Stimulated activated CD4-positive, alpha-beta T cell treated with anti-CD3 and anti-CD28 coated beads, Interleukin-4, amount 100 ng/mL, for 48 hours (primary cell): Measurements from ENCODE around the gene WDR45.
"Not testable (repeated sequence)": the region's sequence is repeated elsewhere in the genome, so short reads cannot be mapped to it uniquely, and the experiment has no call there.

Source experiments
- DNase-seq, 2 donors: peaks; one replicate each; pipeline ENCODE4 v3.0.0-alpha.2; 2020; ENCODE audit warnings: low read depth in 2 of 2

WDR45 gene

DNA sequence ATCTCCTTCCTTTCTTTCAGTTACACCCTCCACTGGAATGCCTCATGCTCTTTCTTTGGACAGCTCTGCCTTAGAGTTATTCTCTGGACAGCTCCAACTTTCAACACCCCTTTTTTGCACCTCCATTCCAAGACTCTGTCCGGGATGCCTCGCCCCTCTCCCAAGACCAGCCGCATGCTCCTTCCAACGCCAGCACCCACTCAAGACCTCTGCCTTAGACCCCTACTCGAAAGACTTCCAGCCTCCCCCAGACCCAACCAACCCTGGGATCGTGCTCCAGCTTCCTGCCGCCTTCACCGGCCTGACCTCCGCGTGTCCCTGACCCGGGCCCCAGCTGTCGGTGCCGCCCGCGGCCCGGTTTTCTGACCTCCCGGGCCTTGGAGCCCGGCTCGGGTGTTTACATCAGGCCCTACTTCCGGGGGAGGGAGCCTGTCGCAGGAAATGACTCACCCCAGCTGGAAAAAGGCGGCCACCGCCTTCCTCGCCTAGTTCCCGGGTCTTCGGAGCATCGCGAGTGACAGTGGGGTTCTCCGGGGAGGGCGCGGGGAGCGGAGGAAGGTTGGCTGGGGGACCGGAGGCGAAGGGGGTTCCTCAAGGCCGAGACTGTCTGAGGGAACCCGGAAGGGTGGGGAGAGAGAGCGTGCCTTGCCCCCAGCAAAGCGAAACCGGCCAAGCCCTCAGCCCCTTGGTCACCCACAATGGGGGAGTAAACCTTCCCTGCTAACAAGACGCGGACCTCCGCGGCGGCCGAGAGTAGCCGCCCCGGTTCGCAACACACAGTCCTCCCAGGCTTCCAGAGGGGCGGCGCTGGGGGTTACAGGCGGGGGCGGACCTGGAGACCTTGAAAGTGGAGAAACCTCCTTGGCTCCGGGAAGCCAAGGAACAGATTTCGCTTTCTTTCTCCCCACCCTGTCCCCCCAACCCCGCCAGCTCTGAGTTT, at the start of gene WDR45:
TSS of gene WDR45 (minus strand) at position 399 of the 940 bp plus-strand sequence. CDS start 1,792 bp downstream, outside the sequence.
- peak; percentile 35 to 60 for DNase-seq

DNA sequence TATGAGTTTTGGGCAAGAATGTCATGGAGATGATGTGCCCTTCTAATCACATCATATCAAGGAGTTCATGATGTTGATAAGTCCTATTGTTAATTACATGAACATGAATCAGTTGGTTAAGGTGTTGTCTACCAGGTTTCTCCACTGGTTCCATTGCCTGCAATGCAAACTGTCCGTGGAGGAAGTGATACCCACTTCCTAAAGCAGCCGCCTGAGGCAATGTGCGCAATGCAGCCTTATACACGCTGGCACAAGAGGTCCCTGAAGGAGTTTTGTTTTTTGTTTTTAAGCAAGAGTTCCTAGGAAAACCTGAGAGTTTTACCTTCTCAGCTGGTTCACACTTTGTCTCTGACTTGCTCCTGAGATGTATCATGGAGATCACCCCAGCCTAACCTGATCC, 49.7 kb upstream of the WDR45 start:
- DNase-seq: no peak

DNA sequence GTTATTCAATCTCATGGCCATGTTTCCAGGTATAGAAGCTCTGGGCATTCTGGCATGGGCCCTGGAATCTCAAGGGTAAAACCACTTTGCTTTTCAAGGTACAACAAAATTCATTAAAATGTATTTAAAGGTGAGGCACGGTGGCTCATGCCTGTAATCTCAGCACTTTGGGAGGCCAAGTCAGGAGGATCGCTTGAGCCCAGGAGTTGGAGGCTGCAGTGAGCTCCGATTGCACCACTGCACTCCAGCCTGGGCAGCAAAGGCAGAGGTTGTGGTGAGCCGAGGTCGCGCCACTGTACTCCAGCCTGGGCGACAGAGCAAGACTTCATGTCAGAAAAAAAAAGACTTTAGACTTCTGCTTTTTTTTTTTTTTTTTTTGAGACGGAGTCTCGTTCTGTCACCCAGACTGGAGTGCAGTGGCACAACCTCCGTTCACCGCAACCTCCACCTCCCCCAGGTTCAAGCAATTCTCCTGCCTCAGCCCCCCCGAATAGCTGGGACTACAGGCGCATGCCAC, 48.1 kb upstream of the WDR45 start:
- DNase-seq: not testable (repeated sequence)

DNA sequence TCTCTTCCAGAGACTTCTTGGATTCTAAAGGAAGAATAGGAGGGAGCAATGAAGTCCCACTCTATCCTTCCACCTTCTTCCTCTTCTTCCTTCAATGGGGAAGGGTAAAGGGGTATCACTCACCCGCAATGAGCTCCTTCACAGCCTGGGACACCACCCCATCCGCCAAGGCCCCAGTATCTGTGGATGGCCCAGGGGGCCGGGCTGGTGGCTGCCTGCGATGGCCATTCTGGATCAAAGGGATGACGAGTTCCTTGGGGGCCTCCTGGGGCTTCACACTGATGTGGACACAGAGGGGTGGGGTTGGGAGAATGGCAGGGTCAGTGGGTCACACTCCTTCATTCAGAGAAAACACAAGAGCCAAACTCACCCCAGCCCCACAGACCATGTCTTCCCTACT, 42.8 kb upstream of the WDR45 start:
- no peak for DNase-seq

- DNase-seq: no peak
These were observed 40.4 kb upstream of the WDR45 start for GRCh38 chrX:49120091-49120490.

DNA sequence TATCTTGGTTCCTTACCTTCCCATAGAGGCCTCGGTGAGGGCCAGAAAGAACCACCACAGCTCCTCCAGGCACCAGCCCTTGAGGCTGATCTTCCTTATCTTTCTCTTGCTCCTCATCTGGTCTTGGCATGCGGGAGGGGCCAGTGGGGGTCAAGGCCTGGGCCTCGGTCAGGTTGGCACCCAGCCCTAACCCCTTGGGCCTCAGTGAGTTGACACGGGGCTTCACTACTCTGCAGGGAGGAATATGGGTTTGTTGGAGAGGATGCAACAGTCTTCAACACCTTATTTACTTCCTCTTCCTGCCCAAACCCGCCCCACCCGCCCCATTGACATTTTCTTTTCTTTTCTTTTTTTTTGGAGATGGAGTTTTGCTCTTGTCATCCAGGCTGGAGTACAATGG, 37.9 kb upstream of the WDR45 start:
- DNase-seq: no peak

DNA sequence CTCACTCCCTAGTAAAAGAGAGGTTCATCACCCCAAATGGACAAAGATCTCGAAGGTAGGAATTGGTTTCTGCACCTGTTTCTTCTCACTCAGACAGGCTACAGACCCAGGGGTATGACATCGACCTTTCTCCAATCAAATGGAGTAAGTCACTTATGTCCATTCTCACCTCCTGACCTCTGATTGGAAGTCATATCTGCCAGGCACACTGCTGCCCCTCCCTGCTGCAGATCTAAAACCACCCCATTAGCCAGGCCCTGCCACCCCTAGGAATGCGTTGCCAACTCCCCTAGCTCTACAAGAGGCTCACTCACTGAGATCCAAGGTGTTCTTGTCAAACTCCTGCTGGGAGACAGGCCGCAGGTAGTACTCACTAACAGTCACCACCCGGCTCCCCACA, 37.0 kb upstream of the WDR45 start:
- DNase-seq: no peak

GRCh38 chrX:49116076-49116475, 36.4 kb upstream of the WDR45 start:
- DNase-seq: no peak

DNA sequence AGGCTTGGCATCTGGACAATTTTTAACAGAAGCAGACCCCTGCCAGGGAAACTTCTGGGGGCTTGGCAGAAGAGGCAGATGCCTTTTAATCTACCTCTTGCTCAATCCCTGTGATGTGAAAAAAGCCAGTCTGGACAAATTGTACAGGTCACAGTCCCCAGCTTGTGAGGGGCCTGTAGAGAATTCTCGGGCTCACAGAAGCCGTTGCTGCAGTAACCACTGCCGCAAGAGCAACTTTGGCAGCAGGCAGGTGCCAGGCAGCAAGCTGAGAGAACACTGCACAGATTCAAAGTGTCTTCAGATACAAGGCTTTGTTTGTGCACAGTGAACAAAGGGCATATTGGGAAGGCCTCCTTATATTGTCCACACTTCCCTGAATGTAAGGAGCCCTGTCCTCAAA, 32.1 kb upstream of the WDR45 start:
- DNase-seq: no peak

GRCh38 chrX:49110417-49110816, 30.7 kb upstream of the WDR45 start:
- DNase-seq: no peak

- no peak for DNase-seq
These were observed 29.0 kb upstream of the WDR45 start for GRCh38 chrX:49108641-49109040.

GRCh38 chrX:49106930-49107329, 27.2 kb upstream of the WDR45 start:
- DNase-seq: no peak

- DNase-seq: no peak
These were observed 26.6 kb upstream of the WDR45 start for GRCh38 chrX:49106296-49106695.

- DNase-seq: no peak
These were observed 23.9 kb upstream of the WDR45 start for GRCh38 chrX:49103637-49104036.

GRCh38 chrX:49102190-49102589, 22.5 kb upstream of the WDR45 start:
- DNase-seq: no peak

- no peak for DNase-seq
These were observed 21.9 kb upstream of the WDR45 start for GRCh38 chrX:49101629-49101984.

DNA sequence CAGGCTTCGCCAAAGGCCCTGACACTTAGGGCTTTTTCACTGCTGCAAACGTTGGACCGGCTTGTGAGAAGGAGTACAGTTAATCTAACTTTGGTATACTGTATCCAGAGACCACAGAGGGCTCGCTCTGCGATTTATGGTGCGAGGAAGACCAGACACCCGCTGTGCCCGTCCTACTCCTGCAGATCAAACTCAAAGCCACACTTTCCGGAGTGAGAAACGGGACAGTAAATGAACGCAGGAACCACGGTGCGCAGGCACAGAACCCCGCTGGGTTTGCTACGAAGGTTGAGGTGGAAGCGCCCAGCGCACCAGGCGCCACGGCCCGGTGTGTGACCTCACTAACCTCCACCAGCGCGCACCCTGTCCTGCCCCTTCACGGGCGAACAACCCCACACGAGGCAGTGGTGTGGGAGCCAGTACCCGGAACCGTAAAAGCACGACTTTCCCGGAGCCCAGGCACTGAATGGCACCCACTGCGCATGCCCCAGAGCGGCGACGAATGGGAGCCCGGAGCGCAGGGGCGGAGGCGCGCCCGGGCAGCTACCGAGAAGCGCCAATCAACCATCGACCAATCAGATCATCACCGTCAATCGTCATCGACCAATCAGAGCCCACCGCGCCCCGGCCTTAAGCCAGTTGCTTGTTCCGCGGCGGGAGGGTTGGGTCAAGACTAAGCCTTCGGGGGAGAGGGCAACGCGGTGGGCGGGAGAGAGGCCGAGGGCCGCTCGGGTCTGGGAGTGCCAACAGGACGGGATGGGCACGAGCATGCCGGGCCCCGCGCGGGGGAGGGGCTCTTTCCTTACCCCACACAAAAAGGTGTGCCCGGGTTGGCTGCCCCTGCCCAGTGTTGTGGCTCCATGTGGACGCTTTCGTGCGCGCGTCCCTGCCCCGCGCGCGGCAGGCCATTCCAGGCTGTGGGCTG, 21.3 kb upstream of the WDR45 start:
- DNase-seq: peak; percentile 72 to 77

DNA sequence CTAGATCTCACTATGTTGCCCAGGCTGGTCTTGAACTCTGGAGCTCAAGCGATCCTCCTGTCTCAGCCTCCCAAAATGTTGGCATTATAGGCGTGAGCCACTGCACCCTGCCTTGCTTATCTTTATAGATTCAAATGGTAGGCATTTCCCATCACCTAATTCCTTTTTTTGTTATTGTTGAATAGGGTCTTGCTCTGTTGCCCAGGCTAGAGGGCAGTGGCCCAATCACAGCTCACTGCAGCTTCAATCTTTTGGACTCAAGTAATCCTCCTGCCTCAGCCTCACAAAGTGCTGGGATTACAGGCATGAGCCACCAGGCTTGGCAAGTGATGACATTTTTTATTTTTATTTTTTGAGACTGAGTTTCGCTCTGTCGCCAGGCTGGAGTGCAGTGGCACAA, 16.7 kb upstream of the WDR45 start:
- no peak for DNase-seq

GRCh38 chrX:49089553-49089952, 9.9 kb upstream of the WDR45 start:
- DNase-seq: no peak

GRCh38 chrX:49082271-49082871, 2.7 kb upstream of the WDR45 start:
- no peak for DNase-seq

DNA sequence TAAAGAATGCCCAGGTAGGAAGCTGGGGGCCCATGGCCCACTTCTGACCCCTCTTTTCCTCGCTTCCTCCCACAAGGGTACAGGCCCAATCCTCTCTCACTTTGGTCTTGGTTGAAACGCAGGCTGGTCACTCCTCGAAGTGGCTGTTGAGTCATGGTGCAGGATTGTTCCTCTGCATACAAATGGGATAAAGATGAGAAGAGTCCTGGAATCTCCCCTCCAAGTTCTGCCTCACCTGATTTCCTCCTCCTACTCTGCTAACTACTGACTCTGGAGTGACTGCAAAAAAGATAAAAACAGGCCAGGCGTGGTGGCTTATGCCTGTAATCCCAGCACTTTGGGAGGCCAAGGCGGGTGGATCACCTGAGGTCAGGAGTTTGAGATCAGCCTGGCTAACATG, 1.7 kb downstream of the WDR45 start:
- DNase-seq: no peak

GRCh38 chrX:49075347-49075746, 4.3 kb downstream of the WDR45 start:
- DNase-seq: no peak
